ENCODE results near the gene AK4.
A peak's percentile ranks its signal among the peaks of the same experiment; 100 is the strongest.

The AK4 gene

DNA sequence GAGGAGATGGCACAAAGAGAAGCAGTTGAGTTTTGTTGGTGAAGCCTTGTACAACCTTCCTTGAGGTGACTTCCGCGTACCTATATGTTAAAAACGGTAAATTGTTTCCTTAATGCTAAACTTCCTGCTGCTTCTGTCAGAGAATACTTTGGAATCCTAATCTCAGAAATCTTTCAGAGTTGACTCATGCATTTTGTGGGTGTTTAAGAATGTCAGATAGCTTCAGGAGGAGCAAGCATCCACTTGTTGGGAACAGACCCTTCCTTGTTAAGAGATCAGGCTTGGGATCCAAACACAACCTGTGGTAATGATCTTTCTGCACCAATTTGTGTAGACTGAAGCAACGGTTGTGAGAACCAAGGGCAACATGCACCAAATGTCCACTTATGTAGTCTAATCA is 29.5 kb downstream of the AK4 start:
- no peak for DNase-seq

DNA sequence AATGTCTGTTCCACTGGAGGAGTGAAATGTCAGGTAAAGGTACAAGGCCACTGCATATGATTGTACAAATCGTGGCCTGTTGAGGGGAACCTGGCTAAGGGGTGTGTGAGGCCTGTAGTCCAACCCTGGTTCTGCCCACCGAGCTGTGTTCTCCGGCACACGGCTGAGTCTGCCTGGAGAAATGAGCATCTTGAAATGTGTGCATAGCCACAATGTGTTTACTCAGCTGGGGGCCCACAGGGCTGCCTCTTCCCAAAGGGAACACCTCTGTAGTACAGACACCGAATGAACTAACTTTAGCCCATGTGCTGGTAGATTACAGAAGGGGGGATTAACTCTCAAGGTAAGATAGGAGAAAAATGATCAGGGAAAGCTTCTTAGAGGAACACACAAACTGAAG is 30.2 kb downstream of the AK4 start:
- DNase-seq, result no peak

GRCh38 chr1:65179148-65179547 is 31.1 kb downstream of the AK4 start:
- DNase-seq, result no peak

- DNase-seq, result no peak
These were observed 33.0 kb downstream of the AK4 start for GRCh38 chr1:65180977-65181376.

DNA sequence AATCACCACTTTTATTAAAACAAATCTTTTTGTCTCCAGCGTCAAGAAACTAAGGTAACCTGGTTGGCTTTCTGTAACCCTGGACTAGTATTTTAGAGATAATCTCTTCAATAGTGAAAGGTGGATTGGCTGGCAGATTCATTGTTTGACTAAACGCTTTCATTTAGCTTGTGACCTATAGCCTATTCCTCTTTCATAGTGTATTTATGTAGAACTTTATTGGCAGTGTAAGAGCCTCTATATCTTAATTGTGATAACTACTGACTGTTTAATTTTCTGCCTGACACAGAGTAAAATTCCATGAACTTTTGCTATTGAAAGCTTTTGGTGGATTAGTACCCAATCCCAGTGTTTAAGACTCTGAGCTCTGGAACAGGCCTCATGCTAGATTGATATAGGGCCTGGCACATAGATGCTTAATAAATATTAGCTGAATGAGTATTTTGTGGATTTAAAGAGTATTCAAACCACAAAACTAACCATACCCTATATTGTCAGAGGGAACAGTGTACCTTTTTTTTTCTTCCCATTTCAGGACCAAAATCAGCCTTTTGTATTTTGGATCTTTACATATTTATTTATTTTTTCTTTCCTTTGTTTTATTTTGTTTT is 34.8 kb downstream of the AK4 start:
- no peak for DNase-seq

GRCh38 chr1:65189576-65190115 is 41.6 kb downstream of the AK4 start:
- no peak for DNase-seq

DNA sequence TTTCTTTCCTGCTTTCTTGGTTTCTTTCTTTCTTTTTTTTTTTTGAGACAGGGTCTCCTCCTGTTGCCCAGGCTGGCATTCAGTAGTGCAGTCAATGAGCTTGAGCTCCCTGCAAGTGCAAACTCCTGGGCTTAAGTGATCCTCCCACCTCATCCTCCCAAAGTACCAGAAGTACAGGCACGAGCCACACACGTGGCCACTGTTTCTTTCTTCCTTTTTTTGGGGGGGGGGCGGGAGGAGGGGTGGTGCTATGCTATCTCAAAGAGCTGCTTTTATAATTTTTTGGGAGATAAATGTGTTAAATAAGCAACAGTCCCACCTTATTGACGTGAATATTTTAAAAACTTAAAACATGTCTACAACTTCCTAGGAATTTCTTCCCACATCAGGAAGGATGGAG is 42.2 kb downstream of the AK4 start:
- no peak for DNase-seq

- DNase-seq, result no peak
These were observed 45.2 kb downstream of the AK4 start for GRCh38 chr1:65193129-65193695.

DNA sequence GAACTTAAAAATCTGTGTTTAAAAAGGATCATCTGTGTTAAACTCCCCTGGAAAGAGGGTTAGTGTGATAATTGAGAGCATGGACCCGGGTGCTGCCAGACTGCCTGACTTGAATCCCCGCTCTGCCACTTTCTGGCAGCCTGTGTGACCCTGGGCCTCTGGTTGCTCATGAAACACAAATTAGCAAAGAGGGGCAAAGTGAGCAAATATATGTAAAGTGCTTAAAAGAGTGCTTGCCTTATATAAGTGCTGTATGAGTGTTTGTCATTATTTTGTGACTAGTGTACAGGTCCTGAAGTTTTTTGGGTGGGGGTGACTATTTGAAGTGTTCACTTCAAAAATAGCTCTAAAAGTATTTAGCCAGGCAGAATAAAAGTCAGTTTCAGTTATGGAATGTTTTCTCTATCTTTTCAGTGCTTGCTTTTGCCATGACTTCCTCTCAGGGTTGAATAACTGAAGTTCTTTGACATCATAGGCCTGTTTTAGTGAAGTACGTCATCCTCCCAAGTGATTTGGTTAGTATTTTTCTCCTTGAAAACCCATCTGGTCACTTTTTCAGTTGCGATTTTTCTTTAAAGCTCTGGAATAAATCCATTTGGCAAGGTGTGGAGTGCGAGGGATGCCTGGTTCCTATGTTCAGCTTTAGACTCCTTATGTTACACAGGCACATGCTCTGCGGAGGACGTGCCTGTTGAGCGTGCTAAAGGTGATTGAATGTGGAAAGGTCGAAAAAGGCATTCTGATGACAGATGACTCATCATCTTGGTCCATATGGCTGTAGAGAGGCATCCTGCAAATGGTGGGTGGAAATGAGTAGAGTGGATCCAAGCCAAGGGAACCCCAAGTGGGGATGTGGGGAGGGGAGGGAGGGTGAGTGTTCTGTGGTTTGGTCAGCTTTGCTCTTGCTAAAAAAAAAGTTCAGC is 47.8 kb downstream of the AK4 start:
- DNase-seq, result no peak

DNA sequence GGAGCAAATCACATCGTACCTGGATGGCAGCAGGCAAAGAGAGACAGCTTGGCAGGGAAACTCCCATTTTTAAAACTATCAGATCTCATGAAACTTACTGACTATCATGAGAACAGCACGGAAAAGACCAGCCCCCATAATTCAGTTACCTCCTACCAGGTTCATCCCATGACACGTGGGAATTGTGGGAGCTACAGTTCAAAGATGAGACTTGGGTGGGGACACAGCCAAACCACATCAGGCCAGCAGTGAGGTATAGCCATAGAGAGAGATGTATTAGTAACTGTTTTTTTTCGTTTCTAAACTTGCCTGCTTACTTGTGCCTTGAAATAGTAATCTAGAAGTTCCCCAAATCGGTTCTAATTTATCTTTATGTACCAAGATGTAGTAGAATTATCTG is 48.9 kb downstream of the AK4 start:
- no peak for DNase-seq

GRCh38 chr1:65197636-65198035 is 49.6 kb downstream of the AK4 start:
- no peak for DNase-seq

DNA sequence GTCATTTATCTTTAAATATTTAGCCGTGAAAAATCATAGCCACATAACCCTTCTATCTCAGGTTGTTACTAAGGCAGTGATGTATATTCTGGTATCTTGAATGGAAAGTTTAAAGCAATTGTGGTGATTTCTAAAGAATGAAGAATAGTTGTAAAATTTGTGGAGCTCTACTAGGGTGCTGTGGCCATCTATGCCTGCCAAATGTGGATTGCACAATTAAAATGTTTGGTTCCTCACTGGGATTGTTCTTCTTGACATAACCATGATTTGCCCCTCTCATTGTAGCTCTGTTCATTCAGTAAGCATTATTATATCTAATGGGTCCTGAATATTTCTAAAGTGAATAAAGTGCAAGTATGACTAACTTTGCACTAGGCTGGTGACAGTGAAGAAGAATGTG is 50.1 kb downstream of the AK4 start:
- no peak for DNase-seq

DNA sequence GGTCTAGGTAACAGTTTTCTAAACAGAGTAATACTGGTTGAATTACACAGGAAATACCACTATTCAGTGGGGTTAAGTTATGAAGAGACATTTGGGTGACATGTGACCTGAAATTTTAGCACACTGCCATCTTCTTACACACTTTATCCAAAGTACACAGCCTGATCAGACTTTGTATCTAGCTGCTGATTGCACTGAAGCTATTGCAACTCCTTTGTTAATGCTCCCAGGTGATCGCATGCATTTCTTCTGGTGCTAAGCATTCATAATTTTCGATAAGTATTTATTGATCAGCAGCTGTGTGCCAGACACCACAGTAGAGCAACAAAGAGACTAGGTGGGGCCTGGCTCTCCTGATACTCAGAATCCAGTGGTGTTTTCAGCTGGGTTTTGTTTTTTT is 52.4 kb downstream of the AK4 start:
- DNase-seq, result no peak

DNA sequence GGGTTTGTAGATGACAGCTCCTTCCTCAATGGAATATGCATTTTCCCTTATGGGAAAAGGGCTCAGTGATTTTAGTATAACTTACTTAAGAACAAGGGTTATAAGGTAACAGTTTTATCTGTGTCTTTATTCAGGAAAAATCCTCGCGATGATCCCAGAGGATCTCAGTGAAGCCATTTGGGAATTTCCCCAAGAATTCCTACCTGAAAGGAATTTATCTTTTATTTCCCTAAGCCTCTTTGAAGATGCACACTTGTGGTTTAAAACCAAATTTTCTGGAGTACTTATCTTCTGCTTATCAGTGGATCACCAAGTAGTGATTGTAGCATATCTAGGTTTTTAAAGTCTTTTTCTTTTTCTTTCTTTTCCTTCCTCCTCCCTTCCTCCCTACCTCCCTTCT is 58.8 kb downstream of the AK4 start:
- DNase-seq, result no peak

GRCh38 chr1:65207317-65207716 is 59.3 kb downstream of the AK4 start:
- DNase-seq, result no peak

- no peak for DNase-seq
These were observed 60.6 kb downstream of the AK4 start for GRCh38 chr1:65208563-65208973.

DNA sequence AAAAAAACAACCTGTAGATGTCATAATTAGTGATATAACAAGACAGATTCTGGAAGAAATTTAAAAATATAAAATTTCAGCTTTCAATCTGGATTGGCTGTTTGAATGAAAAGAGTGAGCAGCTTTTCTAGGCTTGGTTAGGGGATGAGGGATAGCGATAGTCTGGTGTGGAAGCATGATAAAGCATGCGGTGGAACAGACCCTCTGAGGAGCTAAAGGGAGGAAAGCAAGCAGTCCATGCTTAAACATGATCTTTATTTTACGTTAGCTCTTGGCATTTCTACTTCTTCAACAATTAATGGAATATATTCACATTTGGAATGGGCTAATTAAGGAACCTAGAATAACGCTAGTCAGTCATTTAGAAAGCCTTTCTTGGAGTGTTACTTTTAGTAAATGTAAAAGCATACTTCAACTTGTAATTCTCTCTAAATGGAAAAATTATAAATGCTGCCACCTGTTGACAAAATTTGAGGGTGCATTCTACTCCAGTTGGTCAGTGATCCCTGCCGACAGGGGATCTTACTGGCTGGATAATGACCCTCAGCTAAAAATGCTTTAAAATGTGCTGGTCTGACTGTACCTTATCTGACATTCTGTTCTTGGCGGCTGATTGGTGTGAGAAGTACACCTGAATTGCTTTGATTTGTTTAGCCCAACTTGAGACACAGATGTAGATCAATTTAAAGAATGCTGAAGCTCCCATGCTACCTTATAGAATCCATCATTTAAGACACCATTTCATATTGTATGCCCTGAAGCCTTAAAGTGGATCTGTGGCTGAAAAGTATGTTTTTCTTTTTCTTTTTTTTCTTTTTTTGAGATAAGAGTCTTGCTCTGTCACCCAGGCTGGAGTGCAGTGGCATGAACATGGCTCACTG is 61.2 kb downstream of the AK4 start:
- DNase-seq, result peak; percentile 50

DNA sequence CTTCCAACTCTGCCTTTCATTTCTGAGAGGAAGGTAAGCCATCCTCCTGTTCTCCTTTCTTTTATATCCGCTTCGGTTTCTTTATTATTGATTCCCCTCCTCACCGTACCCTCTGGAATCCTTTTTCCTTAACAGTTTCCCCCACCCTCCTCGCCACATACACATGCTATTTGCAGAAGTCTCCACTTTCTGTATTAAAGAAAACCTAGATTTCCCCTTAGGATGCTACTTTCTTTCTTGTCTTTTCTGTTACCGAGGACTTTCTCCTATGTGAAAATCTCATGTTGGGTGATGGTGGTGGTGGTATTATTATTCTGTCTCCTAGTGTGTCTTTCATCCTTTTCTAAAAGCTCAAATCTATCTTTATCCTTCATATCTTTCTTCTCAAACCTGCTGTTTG is 62.3 kb downstream of the AK4 start:
- no peak for DNase-seq

GRCh38 chr1:65211331-65211730 is 63.3 kb downstream of the AK4 start:
- DNase-seq, result no peak

GRCh38 chr1:65213271-65214023 is 65.4 kb downstream of the AK4 start:
- DNase-seq, result no peak

GRCh38 chr1:65214340-65215027 is 66.5 kb downstream of the AK4 start:
- DNase-seq, result no peak

GRCh38 chr1:65216989-65217388 is 69.0 kb downstream of the AK4 start:
- no peak for DNase-seq

Measured in RPMI8226 (cell line).